ENCODE data around the gene CAPNS1.

The CAPNS1 gene

DNA sequence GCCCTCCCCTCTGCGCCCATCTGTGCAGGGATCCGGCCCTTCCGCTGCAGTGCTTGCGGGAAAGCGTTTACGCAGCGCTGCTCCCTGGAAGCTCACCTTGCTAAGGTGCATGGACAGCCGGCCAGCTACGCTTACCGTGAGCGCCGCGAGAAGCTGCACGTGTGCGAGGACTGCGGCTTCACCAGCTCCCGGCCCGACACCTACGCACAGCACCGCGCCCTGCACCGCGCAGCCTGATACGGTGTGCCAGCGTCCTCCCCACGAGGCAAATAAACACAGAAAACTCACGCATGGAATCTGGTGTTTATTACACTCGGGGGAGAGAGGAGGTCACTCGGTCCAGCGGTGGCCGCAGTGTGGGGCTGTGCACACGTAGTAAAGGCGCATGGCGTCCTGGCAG is 26.4 kb upstream of the CAPNS1 start:
- H3K4me3 ChIP-seq (ENCODE audit: low read depth, low read length) = peak overlapping the region; percentile 94
- DNase-seq (ENCODE audit: low read depth) = no peak
- TF ChIP-seq MYC (IDR thresholded peaks at IDR 0.05; ENCODE audit: low read depth, low read length) = no peak

DNA sequence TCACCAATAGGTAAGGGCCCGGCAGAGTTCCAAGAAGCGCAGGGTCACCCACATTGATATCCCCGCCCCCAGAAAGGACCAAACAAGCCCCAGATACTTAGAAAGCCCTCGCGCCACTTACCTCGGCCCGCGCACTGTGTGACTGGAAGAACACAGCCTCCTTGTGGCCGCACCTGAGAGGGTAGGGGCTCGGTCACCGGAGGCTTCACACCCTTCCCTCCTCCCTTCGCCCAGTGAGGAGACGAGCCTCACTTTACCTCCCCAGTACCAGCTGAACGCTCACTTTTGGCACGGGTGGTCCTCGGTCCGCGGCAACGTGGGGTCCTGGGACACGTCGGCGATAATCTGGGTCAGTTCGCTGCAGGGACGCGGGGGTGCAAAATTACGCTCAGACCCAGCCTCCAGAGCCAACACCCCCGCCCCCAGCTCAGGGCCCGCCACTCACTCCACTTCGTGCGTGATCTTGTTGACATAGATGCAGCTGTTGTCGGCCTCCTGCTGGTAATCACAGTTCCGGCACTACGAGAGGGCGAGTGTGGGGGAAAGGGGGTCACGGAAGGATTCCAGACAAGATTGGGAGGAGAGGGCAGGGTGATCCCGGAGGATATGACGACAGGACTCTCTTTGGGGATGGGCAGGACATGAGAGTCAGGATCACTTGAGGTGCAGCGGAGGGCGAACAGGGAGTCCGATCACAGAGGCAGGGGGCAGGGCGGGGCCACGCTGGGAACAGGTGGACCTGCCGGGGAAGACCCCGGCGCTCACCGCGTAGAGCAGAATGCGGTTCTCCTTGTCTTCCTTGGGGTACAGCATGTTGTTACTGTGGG is 25.8 kb upstream of the CAPNS1 start:
- peak overlapping the region; percentile 94 for H3K4me3 ChIP-seq (ENCODE audit: low read depth, low read length)
- DNase-seq (ENCODE audit: low read depth) = no peak
- no peak for TF ChIP-seq MYC (IDR thresholded peaks at IDR 0.05; ENCODE audit: low read depth, low read length)
- TF ChIP-seq POLR2A (IDR thresholded peaks at IDR 0.05; ENCODE audit: extremely low read depth, insufficient read length) = no peak
- TF ChIP-seq, protein P1, sequence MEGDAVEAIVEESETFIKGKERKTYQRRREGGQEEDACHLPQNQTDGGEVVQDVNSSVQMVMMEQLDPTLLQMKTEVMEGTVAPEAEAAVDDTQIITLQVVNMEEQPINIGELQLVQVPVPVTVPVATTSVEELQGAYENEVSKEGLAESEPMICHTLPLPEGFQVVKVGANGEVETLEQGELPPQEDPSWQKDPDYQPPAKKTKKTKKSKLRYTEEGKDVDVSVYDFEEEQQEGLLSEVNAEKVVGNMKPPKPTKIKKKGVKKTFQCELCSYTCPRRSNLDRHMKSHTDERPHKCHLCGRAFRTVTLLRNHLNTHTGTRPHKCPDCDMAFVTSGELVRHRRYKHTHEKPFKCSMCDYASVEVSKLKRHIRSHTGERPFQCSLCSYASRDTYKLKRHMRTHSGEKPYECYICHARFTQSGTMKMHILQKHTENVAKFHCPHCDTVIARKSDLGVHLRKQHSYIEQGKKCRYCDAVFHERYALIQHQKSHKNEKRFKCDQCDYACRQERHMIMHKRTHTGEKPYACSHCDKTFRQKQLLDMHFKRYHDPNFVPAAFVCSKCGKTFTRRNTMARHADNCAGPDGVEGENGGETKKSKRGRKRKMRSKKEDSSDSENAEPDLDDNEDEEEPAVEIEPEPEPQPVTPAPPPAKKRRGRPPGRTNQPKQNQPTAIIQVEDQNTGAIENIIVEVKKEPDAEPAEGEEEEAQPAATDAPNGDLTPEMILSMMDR (IDR thresholded peaks at IDR 0.05; ENCODE audit: low read depth, low read length) = no peak
- TF ChIP-seq, protein P2, sequence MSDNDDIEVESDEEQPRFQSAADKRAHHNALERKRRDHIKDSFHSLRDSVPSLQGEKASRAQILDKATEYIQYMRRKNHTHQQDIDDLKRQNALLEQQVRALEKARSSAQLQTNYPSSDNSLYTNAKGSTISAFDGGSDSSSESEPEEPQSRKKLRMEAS (IDR thresholded peaks at IDR 0.05; ENCODE audit: low read depth, low read length) = no peak

DNA sequence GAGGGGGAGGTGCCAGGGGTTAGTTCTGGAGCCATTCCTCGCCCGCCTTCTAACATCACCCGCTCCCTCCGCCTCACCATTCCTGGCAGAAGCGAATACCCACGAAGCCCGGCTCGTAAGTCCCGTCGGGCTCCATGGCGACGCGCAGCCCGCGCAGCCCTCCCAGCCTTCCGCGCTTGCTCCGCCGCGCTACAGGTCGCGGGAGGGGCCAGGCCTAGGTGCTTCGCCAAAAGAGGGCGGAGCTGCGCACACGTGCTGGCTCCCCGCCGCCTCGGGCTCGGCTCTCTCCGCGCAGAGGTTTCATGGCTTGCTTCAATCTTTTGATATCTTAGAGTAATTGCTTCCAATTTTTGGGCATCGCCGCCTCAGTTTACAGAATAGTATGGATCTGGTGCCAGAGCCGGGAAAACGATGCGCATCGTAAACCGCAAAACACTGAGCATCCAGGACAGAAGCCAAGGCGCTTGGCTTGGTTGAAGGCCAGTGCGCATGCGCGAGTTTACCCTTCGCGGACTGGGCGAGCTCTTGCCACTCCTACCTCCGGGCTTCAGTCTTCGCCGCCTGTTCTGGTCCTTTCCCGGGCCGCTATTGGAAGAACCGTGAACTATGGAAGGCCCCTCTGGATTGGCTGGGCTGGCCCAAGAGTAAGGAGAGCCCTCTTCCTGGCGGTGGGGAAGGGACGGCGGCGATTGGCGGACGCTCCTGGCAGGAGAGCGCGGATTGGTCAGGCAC is 25.0 kb upstream of the CAPNS1 start, which contains the start of gene POLR2I:
TSS of gene POLR2I (minus strand) at position 155 of the 732 bp plus-strand sequence. CDS start at position 136, 19 bp downstream.
- TF ChIP-seq POLR2A (IDR thresholded peaks at IDR 0.05; ENCODE audit: extremely low read depth, insufficient read length) (peak; percentile 58), MYC (IDR thresholded peaks at IDR 0.05; ENCODE audit: low read depth, low read length) (peak; percentile 99)
- TF ChIP-seq, protein P2 (IDR thresholded peaks at IDR 0.05; ENCODE audit: low read depth, low read length) = peak; percentile 96
- TF ChIP-seq, protein P1 (IDR thresholded peaks at IDR 0.05; ENCODE audit: low read depth, low read length) = no peak
- DNase-seq (ENCODE audit: low read depth) = peak; percentile 98

DNA sequence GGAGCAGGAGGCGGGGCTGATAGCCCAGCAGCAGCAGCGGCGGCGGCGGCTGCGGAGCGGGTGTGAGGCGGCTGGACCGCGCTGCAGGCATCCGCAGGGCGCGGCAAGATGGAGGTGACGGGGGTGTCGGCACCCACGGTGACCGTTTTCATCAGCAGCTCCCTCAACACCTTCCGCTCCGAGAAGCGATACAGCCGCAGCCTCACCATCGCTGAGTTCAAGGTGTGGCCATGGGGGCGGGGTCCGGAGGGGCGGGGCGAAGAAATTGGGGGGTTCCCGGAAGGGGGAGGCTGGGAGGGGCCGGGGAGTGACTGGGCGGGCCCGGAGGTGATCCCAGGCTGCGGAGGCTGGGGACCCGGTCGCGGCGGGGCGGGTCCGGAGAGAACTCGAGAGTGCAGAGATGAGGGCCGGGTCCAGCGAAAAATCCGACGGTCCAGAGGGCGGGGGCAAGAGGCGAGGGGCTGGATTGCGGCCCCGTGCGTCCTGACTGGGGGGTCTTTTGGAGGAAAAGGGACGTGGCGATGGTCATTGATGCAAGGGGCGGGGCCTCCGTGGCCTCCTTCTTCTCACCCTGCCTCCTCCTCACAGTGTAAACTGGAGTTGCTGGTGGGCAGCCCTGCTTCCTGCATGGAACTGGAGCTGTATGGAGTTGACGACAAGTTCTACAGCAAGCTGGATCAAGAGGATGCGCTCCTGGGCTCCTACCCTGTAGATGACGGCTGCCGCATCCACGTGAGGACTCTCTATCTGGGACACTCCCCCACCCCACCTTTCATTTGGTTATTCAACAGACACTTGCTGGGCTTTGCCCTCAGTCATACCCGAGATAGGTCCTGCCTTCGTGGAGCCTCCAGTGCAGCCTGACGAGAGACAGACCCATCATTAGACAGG is 24.2 kb upstream of the CAPNS1 start, which contains the start of gene TBCB:
TSS of gene TBCB (plus strand) at position 16 of the 891 bp plus-strand sequence. CDS start at position 109, 93 bp downstream.
- DNase-seq (ENCODE audit: low read depth) = no peak
- TF ChIP-seq, protein P1 (IDR thresholded peaks at IDR 0.05; ENCODE audit: low read depth, low read length) = no peak
- TF ChIP-seq, protein P2 (IDR thresholded peaks at IDR 0.05; ENCODE audit: low read depth, low read length) = no peak; the same call in 1 of the 2 replicates
- no peak for TF ChIP-seq MYC (IDR thresholded peaks at IDR 0.05; ENCODE audit: low read depth, low read length)
- TF ChIP-seq POLR2A (IDR thresholded peaks at IDR 0.05; ENCODE audit: extremely low read depth, insufficient read length) = peak; percentile 38

More for the DNA sequence above, 25.0 kb upstream of the CAPNS1 start, which contains the start of gene POLR2I:
- peak within 1 kb of the TSS; percentile 94 for H3K4me3 ChIP-seq (ENCODE audit: low read depth, low read length)

DNA sequence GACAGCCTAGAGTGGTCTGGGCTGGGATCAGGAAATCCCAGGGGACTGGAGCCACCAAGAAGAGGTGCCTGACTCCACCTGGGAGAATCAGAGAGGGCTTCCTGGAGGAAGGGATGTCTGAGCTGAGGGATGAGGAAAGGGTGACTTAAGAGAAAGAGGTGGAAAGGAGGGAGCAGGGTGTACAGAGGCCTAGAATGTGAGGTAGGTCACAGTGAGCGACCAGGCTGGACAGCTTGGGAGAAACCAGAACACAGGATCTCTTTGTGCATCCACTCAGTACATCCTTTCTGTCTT is 23.6 kb upstream of the CAPNS1 start:
- TF ChIP-seq POLR2A (IDR thresholded peaks at IDR 0.05; ENCODE audit: extremely low read depth, insufficient read length) (no peak), MYC (IDR thresholded peaks at IDR 0.05; ENCODE audit: low read depth, low read length) (no peak)
- TF ChIP-seq, protein P2 (IDR thresholded peaks at IDR 0.05; ENCODE audit: low read depth, low read length) = no peak
- TF ChIP-seq, protein P1 (IDR thresholded peaks at IDR 0.05; ENCODE audit: low read depth, low read length) = no peak
- DNase-seq (ENCODE audit: low read depth) = no peak
- peak overlapping the region; percentile 61 for H3K4me3 ChIP-seq (ENCODE audit: low read depth, low read length)

More for the DNA sequence above, 24.2 kb upstream of the CAPNS1 start, which contains the start of gene TBCB:
- peak within 1 kb of the TSS; percentile 94 for H3K4me3 ChIP-seq (ENCODE audit: low read depth, low read length)
